Measurements from ENCODE around the gene TMEM273.

Gene TMEM273

DNA sequence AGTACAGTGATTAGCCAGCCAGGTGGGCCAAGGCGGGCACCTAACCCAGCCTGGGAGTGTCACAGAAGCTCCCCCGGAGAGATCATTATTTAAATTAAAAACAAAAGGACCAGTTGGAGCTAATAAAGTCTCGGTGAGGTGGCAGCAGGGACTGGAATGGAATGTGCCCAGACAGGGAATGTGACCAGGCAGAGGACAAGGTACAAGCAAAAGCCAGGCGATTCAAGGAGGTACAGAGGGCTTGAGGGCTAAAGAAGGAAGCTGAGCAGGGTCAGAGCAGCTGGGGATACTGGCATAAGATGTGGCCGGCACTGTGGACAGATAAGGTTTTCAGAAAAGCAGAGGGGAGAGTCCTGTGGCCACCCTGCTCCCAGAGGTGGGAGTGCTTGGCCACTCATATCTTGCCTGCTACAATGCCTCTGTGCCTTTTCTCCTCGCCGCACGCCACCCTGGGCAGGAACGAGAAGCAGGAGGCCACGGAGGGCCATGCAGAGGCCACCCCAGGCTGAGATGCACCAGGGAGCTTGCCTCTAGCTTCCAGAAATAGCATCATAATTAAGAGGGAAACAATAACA is 13.2 kb downstream of the TMEM273 start:
- no peak for DNase-seq

DNA sequence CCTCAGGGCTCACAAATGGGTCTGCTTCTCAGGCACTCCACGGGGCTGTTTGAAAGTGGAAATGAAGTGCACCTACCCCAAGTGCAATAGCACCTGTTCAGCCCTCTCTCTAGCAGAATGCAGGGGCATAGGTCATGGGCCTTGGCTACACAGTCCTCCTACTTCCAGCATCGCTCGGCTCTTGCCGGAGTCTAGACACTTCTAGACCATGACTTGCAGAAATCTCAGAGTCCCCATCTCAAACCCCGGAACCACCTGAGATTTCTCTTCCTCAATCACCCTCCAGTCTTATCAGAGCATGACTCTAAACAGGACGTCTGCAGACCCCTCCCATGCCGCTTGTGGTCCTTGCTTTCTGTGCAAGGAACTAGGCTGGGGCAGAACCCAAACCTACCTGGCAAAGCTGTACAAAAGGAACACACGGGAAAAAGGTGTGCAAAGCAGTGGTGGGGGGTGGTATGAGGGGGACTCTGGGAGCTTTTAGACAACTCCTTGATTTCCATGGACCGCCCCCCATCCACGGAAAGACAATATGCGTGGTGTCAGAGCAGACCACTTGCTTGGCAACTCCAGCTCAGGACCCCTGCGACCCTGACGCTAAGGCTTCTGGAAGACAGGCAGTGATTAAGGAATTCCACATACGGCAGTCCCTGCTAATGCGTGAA is 13.8 kb downstream of the TMEM273 start:
- no peak for DNase-seq

DNA sequence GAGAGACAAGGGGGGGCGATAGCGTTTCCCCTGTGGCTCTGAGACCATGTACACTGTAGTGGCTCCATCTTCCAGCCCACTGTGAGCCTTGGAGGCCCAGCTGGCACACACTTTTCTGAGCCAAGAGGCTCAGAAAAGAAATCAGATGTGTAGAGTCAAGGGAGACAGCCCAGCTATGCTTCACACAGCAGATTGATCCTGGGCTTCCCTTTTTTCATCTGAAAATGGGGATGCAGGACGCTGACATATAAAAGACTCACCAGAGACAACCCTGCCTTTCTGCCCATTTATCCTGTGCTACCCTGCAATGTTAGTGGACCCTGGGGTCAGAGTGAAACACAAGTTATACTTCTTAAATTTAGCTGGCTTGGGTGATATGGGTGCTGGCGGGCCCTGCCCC is 14.3 kb downstream of the TMEM273 start:
- DNase-seq = no peak

DNA sequence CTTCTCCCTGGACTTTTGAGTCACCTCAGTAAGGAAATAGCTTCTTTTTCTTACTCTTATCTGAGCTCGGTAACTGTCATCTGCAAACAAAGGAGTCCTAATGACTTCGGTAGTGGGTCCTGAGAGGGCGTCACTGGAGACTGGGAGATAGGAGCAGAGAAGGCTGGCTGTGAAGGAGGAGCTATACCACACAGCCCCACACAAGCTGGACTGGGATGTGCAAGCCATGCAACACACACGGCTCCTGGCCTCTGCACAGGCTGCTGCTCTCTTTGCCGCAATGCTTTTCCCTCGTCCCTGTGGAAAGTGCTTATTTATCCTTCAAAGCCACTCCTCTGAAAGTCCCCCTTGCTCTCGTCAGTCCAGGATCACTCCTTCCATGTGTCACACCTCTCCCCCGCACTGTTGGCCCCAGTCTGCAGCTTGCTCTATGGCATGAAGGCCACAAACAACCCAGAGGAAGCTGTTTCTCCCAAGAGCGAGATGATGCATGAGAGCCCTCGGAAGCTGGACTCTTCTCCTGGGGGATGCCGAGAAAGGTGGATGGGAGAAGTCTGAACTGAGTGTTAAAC is 14.9 kb downstream of the TMEM273 start:
- no peak for DNase-seq

DNA sequence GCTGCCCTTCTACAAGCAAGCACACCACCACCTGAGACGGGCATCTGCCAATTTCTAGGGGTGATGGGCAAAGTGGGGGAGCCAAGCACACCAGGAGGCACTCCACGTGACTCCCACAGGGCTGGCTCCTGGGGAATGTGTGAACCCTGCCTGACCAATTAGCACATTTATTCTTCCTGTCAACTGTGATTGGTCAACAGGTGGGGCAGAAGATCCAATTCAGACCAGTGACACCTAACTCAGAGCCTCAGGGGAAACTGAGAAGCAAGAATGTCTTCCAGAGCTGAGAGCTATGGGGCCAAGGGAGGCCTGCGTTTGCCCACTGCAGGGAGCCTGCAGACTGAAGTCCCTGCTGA is 15.4 kb downstream of the TMEM273 start:
- no peak for DNase-seq

DNA sequence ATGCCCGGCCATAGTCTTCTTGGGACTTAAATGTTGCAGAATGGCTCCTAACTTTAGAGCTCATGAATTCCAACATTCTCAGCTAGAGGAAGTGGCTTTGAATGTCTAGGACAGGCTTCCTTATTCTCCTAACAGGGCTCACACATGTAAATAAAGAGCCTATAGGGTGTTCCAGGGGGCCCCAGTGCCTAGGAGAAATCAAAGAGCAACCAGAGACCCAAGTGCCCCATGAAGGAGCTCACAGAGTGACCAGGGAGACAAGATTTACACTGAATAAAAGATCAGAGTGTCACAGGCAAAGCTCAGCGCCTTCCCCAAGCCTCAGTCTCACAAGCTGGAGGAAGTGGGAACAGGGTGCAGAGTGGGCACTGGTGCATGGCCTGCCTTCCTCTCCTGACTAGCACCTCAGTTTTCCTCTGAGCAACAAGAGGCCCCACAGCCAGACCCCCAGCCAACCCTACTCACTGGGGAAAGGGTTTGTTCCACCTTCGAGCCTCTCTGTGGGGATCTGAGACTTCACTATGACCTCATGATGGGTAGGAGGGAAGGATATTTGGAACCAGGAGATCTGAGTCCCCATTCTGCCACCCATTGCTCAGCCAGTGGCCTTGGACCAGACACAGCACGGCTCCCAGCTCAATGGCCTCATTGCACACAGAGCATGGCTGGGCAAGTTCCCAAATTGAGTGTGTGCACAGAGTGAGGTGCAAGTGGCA is 16.0 kb downstream of the TMEM273 start:
- DNase-seq = no peak

DNA sequence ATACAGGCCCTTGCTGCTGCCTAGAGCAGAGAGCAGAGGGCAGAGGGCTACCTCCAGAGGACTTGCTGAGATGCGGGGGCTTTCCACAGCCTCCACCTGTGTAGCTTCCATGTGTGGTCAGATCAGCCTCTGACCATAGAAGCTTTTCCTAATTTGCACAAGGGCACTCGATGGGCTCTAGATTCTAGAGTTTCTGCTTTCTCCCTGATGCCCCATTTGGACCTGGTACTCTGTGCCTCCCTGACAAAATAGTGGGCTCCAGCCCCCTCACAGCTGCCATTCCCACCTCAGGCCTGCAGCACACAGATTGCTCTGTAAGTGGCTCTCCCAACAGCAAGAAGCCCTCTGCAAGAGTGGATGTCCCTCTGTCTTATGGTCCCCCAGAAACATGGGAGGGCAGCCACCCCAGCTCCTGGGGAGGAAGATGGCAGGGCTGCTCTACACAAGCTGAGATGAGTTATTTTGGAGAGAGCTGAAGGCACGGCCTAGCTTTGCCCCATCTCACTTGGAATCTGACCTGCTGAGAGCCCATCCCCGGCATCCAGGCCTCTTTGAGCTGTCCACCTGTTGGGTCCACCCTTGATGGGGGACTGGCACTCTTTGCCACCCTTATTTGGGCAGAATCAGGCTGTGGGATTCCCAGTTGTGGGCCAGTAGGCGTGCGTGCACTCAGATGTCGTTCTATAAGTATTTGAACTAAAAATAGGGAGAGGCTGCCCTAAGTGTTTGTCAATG is 16.7 kb downstream of the TMEM273 start:
- DNase-seq = no peak

DNA sequence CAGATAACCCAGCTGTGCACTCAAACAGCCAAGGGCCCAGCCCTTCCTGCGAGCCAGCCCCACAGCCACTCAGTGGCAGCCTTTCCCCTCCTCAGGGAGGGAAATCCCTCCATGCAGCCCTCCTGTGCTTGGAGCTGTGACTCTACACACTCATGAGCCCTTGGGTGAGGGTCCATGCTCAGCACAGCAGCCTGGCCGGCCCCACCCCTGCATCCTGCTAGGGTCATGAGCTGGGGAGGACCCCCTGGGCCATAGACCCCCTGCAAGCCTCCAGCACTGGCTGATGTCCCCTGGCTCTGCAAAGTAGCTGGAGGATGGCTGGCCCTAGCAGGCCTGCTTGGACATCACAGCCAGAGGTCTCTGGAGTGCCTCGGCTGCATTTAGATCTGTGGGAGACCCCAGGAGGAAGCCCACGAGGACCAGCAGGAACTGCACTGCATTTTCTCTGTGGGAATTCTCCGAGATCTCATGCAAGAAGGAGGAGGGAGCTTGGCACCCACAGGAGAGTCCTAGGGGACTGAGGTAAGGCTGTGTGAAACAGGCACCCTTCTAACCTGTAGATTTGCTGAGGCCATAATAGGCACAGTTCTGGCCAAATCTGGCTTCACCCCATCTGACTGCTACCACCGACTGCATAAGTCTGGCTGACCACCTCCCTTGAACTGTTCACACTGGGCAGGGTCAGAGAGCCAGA is 17.4 kb downstream of the TMEM273 start:
- no peak for DNase-seq

DNA sequence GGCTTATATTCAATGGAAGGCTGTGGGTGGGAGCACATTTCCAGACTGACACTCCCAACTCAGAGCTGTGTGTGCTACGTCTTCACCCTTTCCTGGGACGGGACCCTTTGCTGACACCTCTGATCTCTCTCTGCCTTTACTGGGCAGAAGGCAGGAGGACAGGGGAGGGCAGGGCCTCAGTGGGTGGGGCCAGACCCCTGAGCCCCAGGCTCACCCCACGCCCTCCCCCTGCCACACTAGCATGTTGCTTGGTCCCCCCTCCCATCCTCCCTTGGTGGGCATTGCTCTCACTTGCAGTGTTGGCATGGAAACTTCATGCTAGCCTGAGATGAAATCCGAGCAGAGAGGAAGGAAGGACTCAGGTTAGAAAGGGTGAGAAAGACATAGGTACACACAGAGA is 18.4 kb downstream of the TMEM273 start:
- DNase-seq = no peak

DNA sequence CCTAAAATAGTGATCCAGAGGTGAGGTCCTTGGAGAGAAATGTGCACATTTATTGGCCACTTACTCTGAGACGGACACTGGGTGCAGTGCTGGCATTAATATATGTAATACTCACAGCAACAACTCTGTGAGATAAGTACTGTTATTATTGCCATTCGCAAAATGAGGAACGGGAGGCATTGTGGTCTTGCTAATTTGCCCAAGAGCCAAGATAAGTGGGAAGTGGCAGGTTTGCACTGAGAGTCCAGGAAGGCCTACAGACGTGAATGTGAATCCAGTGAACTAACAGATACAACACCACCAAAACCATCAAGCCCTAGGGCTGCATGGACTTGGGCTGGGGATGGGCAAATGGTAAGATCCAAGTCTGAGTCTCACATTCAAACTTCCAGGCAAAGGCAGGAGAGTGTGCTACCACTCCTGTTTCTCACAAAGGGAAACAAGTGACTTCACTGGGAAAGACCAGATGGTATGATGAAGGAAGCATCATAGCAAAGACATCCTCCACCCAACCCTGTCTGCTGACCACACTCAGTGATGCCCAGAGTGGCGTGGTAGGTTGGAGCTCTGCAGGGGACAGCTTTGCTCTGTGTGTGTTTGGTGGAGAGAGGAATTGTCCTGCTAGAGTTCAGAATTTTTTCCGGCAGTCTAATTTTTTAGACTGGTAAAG is 19.2 kb downstream of the TMEM273 start:
- DNase-seq = no peak

DNA sequence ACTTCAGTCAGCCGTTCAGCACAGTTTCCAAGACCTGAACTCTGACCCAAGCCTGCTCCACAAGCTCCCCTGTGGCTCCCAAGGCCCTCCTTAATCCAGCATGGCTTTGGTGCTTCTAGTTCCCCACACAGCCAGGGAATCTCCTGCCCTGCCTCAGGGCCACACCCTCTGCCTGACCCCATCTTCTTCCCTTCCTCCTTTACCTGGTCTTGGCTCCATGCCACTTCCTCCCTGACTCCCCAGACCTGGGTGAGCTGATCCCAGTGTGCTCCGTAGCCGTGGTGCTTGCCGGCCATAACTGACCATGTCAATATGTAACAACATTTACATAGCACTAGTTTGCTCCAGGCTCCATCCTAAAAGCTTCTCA is 20.0 kb downstream of the TMEM273 start:
- no peak for DNase-seq

DNA sequence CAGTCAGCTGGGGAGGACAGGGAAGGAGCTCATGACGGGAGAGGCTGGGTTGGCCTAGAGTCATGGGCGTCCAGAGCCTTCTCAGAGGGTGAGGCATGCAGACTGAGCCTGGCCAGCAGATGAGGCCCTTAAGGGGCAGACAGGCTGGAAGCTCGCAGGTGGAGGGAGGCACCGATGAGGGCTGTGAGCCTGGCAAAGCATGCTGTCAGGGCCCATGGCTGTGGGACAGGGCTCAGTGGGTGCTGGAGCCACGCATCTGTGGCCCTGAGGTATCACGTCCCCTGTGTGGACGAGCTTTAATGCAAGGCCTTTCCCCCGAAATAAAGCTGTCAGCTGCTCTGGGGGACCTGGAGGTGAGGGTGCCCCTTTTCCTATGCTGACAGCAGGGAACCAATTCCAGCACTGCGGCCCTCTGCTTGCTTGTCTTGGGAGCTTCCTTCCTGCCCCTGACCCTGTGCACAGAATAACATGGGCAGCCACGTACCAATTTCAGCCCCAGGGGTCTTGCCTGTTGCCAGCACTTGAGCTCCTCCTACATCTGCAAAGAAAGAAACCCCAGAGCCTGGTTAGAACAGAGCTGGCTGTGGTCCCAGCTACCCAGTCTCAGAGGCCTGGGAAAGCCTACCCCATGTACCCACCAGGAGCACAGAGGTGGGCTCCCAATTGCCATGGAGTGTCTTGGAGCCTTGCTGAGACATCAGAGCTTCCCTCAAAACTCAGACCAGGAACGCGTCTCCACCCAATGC is 20.6 kb downstream of the TMEM273 start:
- DNase-seq = no peak

DNA sequence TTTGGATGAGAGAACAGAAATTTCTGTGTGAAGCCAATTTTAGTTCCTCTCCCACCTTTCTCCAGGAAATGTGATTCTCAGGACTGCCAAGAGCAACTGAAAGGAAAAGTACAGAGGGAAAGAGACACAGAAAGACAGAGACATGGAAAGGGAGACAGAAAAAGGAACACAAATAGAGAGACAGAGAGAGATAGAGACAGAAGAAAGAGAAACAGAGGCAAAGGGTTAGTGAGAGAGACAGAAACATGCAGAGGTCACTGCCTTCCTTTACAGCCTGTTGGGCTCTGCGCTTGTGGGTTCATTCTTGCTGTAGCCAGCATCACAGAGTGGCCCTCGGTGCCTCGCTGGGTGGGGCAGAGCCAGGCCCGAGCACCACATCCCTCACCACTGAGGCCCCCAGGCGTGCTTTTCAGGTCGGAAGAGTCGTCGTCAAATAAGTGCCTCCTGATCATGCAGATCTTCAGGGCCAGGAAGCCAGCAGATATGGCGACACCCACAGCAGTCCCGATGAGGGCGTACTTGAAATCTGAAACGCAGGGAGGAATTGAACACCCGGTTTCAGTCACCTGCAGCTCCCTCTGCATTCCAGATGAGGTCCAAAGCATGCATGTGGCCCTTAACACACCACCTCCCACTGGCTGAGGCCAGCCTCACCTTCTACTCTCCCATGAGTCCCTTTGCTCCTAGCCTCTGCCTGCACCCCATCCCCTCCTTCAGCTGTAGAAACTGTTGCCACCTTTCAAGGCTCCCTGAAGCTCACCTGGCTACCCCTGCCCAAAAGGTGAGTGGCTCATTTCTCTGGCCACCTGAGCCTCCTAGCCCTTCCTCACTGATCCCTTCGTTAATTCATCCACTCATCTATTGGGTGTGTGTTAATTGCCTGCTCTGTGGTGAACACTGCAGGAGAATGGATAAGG is 21.4 kb downstream of the TMEM273 start:
- DNase-seq = no peak

DNA sequence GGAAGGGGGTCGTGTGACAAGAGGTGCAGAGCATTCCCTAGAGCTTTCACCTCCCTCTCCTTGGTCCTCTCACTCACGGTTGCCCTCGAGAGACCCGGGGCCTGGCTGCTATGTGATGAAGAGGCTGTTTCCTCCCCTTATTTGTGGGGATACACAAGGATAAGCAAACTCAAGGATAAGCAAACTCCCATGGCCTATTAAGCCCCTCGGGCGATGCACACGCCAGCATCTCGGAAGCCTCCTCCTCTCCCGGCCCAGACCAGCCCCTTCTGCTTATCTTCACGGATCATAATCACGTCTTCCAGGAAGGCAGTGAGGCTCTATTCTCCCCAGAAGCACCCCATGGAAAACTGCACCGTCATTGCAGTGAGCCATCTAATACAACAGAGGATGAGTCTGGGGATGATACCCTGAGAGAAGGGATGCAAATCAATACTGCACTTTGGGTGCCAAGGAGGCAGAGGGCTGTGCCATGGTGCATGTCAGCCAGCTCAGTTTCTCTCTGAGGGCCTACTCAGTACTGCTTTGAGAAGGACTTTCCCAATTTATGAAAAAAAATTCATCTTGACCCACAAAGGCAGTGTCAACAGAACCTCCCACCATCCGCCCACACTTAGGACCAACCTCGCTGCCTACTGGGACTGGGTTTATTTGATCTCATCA is 22.2 kb downstream of the TMEM273 start:
- no peak for DNase-seq

DNA sequence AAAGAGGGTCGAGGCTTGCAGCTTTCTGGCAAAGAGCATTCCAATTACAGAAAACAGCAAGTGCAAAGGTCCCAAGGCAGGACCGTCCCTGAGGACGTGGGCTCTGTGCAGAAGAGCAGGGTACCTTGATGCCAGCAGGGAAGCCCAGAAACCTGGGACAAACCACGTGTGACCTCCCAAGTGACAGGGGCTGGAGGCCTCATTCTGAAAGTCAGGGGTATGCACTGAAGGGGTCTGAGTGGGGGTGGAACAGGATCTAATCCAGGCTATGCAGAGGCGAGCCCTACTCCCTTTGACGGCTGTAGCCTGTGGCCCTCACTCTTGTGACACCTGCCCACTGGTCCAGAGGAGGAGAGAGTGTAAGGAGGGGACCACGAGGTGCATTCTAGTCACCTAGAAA is 22.9 kb downstream of the TMEM273 start:
- no peak for DNase-seq

DNA sequence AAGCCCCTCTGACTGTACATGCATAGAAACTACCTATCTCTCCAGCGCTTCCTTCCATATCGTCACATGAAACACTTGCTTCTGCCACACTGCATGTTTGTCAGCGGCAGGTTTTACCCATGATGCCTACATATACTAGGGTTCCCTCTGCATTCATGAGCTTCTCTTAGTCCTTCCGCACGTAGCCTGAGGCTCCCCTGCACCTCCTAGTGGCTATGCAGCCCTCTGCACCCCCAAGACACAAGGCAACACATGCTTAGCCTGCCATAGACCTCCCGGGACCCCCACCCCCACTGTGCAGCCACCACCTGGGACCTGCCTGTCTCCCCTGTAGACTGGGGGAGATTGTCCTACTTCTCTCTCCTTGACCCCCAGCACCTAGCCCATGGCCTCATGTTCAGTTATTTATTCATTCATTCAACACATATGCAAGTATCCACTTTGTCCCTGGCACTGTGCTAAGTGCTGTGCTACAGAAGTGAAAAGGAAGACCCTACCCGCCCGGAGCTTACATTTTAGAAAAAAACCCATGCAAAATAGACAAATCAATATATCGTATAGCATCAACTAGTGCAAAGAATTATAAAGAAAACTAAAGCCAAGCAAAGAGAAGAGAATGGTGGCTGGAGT is 23.5 kb downstream of the TMEM273 start:
- no peak for DNase-seq

DNA sequence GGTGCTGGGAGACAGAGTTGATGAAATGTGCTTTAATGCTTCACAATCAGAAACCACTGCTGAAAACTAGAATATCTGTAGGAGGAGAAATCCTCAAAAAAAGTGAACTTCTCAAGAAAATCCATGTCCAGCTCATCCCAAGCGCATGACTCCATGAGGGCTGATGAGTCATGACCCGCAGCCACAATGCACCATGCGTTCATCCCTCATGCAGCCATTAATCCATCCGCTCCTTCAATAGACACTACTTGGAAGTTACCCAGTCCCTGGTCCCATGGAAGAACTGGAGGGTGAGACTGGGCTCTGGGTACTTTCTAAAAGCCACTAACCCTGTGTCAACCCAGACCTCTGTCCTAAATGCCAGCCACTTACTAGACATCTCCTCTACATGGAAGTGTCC is 24.4 kb downstream of the TMEM273 start:
- no peak for DNase-seq

DNA sequence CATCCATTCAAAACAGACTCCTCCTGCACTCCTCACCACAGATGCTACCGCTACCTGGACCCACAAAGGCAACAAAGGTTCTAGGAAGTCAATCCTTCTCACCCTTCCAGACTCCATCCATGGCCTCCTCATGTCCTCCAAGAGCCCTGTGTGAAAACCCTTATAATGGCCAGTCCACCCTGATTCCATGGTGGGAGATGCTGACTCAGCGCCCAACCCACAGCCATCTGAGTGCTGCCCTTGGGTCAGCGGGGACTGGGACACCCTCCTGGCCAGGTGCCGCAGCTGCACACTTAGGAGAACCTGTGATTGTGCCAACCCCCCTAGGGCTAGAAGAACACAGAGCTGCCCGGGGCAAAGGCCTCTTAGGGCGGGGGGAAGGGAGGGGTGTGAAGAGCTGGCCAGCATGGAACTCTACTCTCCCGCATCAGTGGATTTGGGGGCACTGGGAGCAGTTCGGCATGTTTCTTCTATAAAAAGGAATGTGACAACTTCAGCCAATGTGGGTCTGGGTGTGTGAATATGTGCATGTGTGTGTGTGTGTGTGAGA is 25.4 kb downstream of the TMEM273 start:
- no peak for DNase-seq

DNA sequence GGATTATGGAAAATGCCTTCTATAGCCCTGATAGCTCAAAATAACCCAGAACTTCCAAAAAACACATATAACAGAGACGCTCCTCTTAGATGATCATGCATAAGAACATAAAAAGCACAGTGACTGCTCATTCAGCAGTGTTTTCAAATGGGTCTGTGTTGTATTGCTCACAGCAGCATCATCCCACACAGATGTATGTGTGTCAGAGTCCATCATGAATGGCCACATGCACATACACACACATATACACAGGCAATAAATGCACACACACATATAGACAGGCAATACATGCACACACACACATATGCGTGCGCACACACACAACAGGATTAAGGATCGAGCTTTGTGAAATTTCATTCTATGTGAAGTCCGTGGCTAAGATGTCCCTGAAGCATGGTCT is 26.1 kb downstream of the TMEM273 start:
- no peak for DNase-seq
